Astrocyte (in vitro differentiated cells and primary cell): ENCODE measurements around the gene COL6A1.

Experiments
- CTCF ChIP-seq: IDR thresholded peaks from 2 replicates; pipeline ENCODE4 v1.5.1; 2011; ENCODE audit warnings: low read depth, mild to moderate bottlenecking, inconsistent platforms, low read length, moderate library complexity; ENCODE audit not compliant: insufficient read depth
- EZH2 ChIP-seq: IDR thresholded peaks from 2 replicates; pipeline ENCODE4 v1.6.1; 2012; ENCODE audit warnings: mild to moderate bottlenecking, low read length, inconsistent platforms; ENCODE audit not compliant: insufficient read depth

- TF ChIP-seq CTCF (no peak), EZH2 (no peak)
Observed at GRCh38 chr21:46051821-46052675, 70.5 kb downstream of the COL6A1 start.
